ENCODE data around the gene PER2. TPM values are rescaled to one million over a fixed set of nuclear protein-coding genes. Genes with fewer than 3 reads are reported as not detected.

Gene PER2
- total RNA-seq, 1 donor from 2014 or later: 3.8 TPM

DNA sequence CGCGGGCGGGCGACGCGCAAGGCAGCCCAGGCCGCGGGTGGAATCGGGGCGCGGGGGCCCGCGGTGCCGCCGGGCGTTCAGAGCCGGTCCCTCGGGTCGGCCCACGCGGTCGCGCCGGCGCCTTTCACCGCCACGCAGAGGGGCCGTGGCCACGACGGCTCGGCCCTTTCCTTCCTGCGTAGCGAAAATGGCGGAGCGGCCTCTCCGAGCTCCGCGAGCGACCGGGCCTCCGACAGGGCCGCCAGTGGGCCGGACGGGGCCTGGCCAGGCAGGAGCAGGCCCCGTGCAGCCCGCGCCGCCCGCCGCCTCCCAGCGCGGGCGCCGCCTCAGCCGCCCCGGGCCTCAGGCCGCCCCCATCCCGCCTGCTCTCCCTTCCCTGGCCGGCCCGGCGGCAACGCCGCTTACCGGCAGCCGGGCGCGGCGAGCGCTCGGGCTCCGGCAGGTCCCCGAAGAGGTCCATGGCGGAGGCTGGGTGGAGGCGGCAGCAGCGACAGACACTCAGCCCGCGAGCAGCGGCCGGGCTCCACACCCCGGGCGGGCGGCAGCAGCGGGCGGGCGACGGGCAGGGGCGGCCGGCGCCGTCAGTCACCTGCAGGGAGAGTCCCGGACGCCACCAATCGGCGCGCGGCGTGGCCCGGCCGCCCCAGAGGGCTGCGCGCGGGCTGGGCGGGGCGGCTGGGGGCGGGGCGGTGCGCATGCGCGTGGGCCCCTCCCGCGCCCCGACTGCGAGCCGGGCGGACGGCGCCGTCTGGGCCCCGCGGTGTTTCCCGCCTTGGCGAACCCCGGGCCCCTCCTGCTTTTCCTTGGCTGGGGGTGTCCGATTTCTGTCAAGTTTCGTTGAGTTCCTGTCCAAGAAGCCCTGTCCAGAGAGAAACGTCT is 85.1 kb downstream of the PER2 start, which contains the start of gene ILKAP:
Gene ILKAP, minus strand, starts transcription at position 602 of the 879 bp plus-strand sequence. Its CDS starts 142 bp downstream, at position 460.
- Mint-ChIP-seq H3K4me1 (ENCODE audit: low read depth, unreplicated experiment) (peaks cover 19% of the 10 kb centered on the region), H3K27ac (ENCODE audit: unreplicated experiment) (peak within 1 kb of the TSS; percentile 92), H3K36me3 (ENCODE audit: unreplicated experiment) (no peaks in the 10 kb centered on the region), H3K27me3 (ENCODE audit: unreplicated experiment) (peaks cover 8% of the 10 kb centered on the region), H3K4me3 (ENCODE audit: unreplicated experiment) (peak within 1 kb of the TSS; percentile 93), H3K9me3 (ENCODE audit: unreplicated experiment) (no peaks in the 10 kb centered on the region)
- TF ChIP-seq, protein P1, sequence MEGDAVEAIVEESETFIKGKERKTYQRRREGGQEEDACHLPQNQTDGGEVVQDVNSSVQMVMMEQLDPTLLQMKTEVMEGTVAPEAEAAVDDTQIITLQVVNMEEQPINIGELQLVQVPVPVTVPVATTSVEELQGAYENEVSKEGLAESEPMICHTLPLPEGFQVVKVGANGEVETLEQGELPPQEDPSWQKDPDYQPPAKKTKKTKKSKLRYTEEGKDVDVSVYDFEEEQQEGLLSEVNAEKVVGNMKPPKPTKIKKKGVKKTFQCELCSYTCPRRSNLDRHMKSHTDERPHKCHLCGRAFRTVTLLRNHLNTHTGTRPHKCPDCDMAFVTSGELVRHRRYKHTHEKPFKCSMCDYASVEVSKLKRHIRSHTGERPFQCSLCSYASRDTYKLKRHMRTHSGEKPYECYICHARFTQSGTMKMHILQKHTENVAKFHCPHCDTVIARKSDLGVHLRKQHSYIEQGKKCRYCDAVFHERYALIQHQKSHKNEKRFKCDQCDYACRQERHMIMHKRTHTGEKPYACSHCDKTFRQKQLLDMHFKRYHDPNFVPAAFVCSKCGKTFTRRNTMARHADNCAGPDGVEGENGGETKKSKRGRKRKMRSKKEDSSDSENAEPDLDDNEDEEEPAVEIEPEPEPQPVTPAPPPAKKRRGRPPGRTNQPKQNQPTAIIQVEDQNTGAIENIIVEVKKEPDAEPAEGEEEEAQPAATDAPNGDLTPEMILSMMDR (IDR thresholded peaks at IDR 0.05; ENCODE audit: partially characterized antibody, unreplicated experiment): no peak
- DNase-seq: peak; percentile 89

DNA sequence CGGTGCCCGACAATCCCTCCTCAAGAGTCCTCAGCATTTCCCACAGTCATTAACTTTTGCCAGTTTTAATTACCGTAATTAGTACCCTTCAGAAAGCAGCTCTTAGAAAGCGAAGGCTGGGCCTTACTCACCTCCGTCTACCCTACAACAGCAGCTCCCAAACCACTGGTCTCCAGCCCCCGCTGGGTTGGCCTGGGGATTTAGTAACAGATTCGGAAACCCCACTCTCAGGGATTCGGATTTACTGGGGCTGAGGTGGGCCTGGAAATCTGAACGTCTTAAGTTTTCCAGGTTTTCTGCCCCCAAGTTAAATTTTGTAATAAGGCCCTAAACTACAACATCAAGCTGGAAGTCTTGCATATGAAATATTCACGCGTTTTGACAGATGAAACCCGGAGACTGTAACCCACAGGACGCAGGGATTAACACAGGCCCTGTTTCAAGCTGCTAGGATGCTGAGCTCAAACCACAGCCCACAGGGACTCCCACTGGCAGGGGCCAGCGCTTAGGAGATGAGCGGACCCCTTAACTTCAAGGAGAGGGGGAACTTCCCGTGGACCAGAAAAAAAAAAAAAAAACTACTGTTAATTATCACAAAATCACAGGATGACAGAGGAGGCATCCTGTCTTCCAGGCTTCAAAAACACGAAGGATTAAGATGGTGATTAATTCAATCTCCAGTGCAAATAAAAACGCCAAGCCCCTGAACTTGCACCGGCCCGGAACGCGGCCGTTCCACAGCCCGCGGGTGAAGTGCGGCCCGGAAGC is 85.9 kb downstream of the PER2 start:
- Mint-ChIP-seq H3K4me1 (ENCODE audit: low read depth, unreplicated experiment) (peaks cover 22% of the 10 kb centered on the region), H3K27ac (ENCODE audit: unreplicated experiment) (peak overlapping the region; percentile 92), H3K27me3 (ENCODE audit: unreplicated experiment) (peaks cover 8% of the 10 kb centered on the region), H3K9me3 (ENCODE audit: unreplicated experiment) (no peaks in the 10 kb centered on the region), H3K4me3 (ENCODE audit: unreplicated experiment) (peak overlapping the region; percentile 93), H3K36me3 (ENCODE audit: unreplicated experiment) (no peaks in the 10 kb centered on the region)
- TF ChIP-seq, protein P1 (IDR thresholded peaks at IDR 0.05; ENCODE audit: partially characterized antibody, unreplicated experiment): no peak
- DNase-seq: no peak

Other genes with a start within 250 kb of the PER2 start
- 44.0 TPM for gene SCLY, start 227.6 kb downstream of the PER2 start, total RNA-seq (ENCODE audit: unreplicated experiment)
- 0.81 TPM for gene ESPNL, start 188.3 kb downstream of the PER2 start, total RNA-seq (ENCODE audit: unreplicated experiment)
- gene KLHL30, start 149.9 kb downstream of the PER2 start, total RNA-seq (ENCODE audit: unreplicated experiment): 3.5 TPM
- gene ERFE, start 129.6 kb downstream of the PER2 start, total RNA-seq (ENCODE audit: unreplicated experiment): 12.2 TPM
- gene ILKAP, start 84.9 kb downstream of the PER2 start, total RNA-seq (ENCODE audit: unreplicated experiment): 61.3 TPM
- 665 TPM for gene HES6, start 48.6 kb downstream of the PER2 start, total RNA-seq (ENCODE audit: unreplicated experiment)
- gene TRAF3IP1, start 31.9 kb upstream of the PER2 start, total RNA-seq (ENCODE audit: unreplicated experiment): 10.3 TPM
- 36.1 TPM for gene ASB1, start 138.3 kb upstream of the PER2 start, total RNA-seq (ENCODE audit: unreplicated experiment)